Left ventricle myocardium superior (tissue), 1 donor: ENCODE data around the gene TLE4. TPM values are rescaled to one million over a fixed set of nuclear protein-coding genes. Genes with fewer than 3 reads are reported as not detected.
"Not testable (repeated sequence)": the region's sequence is repeated elsewhere in the genome, so short reads cannot be mapped to it uniquely, and the experiment has no call there.

ENCODE experiments used
- ATAC-seq: fragments of 200-7000 bp; cut with Tn5 transposase; one replicate; pipeline ENCODE4 v1.9.1; 2020; ENCODE audit warnings: mild to moderate bottlenecking, moderate library complexity
- DNase-seq: peaks from one replicate; pipeline ENCODE4 v3.0.0-alpha.2; 2020
- intact Hi-C: fragments of 100-400 bp; cut with micrococcal nuclease; formaldehyde crosslinking; loops from one replicate; pipeline ENCODE4 v1.11.0; 2022
- total RNA-seq: library from RNA; stranded (reverse); fragmentation: NEBNext Ultra II Directional; extraction: Animal tissue kit (Norgen Biotek cat#: 25700); gene quantifications from one replicate; pipeline ENCODE4 v1.2.1, GENCODE V29; 2021
- donor health status: DM: no; HTN: yes; CAD: no; lungs with severe emphysema.

TLE4 gene
- total RNA-seq, 1 donor from 2014 or later: 10.7 TPM

- ATAC-seq (no peak), DNase-seq (no peak)
- intact Hi-C loops: no loop called here
Observed at GRCh38 chr9:79745752-79746336, 174.1 kb downstream of the TLE4 start.

GRCh38 chr9:79751895-79752466, 180.2 kb downstream of the TLE4 start:
- ATAC-seq, intact Hi-C loops, DNase-seq: not testable (repeated sequence)

GRCh38 chr9:79756414-79756813, 184.6 kb downstream of the TLE4 start:
- DNase-seq (no peak), ATAC-seq (no peak)
- intact Hi-C loops: no loop called here

- ATAC-seq (no peak), DNase-seq (no peak)
- intact Hi-C loops: no loop called here
Observed at GRCh38 chr9:79757074-79757473, 185.3 kb downstream of the TLE4 start.

GRCh38 chr9:79757881-79758669, 186.3 kb downstream of the TLE4 start:
- DNase-seq (no peak), ATAC-seq (no peak)
- intact Hi-C loops: no loop called here

- ATAC-seq: no peak
- intact Hi-C loops: no loop called here
- DNase-seq: no peak
Observed at GRCh38 chr9:79759460-79759859, 187.7 kb downstream of the TLE4 start.

- DNase-seq (no peak), ATAC-seq (no peak)
- intact Hi-C loops: no loop called here
Observed at GRCh38 chr9:79762070-79762469, 190.3 kb downstream of the TLE4 start.

GRCh38 chr9:79763671-79764285, 192.0 kb downstream of the TLE4 start:
- peak; percentile 45 for DNase-seq
- intact Hi-C loops: no loop called here
- no peak for ATAC-seq

GRCh38 chr9:79764374-79764773, 192.6 kb downstream of the TLE4 start:
- intact Hi-C loops: no loop called here
- ATAC-seq (peak; percentile 94), DNase-seq (no peak)

GRCh38 chr9:79765466-79765865, 193.7 kb downstream of the TLE4 start:
- DNase-seq (no peak), ATAC-seq (no peak)
- intact Hi-C loops: no loop called here

- intact Hi-C loops: no loop called here
- no peak for DNase-seq
Observed at GRCh38 chr9:79766091-79766490, 194.3 kb downstream of the TLE4 start.

GRCh38 chr9:79768194-79768593, 196.4 kb downstream of the TLE4 start:
- no peak for DNase-seq
- intact Hi-C loops: no loop called here
- peak; percentile 31 for ATAC-seq

More at GRCh38 chr9:79766091-79766490, 194.3 kb downstream of the TLE4 start:
- no peak for ATAC-seq

- no peak for DNase-seq
- ATAC-seq: no peak
- intact Hi-C loops: no loop called here
Observed at GRCh38 chr9:79769476-79770275, 197.9 kb downstream of the TLE4 start.

- ATAC-seq: no peak
Observed at GRCh38 chr9:79774356-79774755, 202.6 kb downstream of the TLE4 start.

More at GRCh38 chr9:79774356-79774755, 202.6 kb downstream of the TLE4 start:
- intact Hi-C loops: no loop called here
- no peak for DNase-seq
